ENCODE data around the gene VCL. TPM values are rescaled to one million over a fixed set of nuclear protein-coding genes. Genes with fewer than 3 reads are reported as not detected.

Gene VCL
- total and polyA plus RNA-seq, 8 donors, result 90.6 to 195 (median 98.2) TPM

DNA sequence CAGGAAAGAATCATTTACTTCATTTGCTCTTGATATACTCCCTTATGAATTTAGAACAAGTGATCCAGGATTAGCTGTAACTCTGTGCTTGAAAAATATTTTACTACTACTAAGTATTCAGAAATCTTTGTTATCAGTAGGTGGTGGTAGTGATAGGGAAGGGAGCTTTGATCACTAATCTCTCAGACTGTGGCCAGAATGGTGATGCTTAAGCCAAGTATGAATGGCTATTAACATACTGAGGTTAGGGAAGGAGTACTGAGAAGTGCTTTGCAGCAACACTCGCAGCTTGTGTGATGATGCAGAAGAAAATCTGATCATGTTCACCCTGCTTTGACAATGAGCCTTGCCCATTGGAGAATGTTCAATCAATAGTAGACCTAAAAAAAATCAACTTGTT is 123.5 kb downstream of the VCL start:
- Histone ChIP-seq H3K27ac (no peak overlapping the region), H3K27me3 (no peaks in the 10 kb centered on the region), H3K4me1 (peaks cover 0 to 5% of the 10 kb centered on the region in 2 donors), H3K4me3 (no peak overlapping the region), H3K36me3 (peaks cover 0 to 100% of the 10 kb centered on the region in 2 donors), H3K9me3 (no peaks in the 10 kb centered on the region)
- no peak for DNase-seq
- intact Hi-C loops (cut with DNase I), result no loop called here
- ATAC-seq, result no peak
- TF ChIP-seq, protein P1, sequence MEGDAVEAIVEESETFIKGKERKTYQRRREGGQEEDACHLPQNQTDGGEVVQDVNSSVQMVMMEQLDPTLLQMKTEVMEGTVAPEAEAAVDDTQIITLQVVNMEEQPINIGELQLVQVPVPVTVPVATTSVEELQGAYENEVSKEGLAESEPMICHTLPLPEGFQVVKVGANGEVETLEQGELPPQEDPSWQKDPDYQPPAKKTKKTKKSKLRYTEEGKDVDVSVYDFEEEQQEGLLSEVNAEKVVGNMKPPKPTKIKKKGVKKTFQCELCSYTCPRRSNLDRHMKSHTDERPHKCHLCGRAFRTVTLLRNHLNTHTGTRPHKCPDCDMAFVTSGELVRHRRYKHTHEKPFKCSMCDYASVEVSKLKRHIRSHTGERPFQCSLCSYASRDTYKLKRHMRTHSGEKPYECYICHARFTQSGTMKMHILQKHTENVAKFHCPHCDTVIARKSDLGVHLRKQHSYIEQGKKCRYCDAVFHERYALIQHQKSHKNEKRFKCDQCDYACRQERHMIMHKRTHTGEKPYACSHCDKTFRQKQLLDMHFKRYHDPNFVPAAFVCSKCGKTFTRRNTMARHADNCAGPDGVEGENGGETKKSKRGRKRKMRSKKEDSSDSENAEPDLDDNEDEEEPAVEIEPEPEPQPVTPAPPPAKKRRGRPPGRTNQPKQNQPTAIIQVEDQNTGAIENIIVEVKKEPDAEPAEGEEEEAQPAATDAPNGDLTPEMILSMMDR (IDR thresholded peaks at IDR 0.05), result no peak

DNA sequence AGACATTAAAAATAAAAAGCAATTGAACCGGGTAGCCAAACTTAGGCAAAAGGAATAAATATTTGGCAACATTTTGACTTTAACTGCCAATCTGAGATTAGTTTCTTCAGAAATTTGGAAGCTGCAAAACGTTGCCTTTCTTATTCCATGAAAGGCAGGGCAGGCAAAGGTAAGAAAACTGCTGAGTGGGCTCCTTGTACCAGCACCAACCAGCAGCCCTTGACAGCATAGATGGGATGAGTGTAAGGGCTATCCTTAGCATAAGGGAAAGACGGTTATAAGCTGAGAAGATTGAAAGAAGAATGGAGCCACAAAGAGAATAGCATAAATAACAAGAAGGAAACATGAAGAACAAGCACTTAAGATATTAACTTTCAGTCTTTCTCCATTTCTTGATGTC is 124.1 kb downstream of the VCL start:
- ATAC-seq (no peak), DNase-seq (no peak)
- Histone ChIP-seq H3K36me3 (peaks cover 0 to 100% of the 10 kb centered on the region in 2 donors), H3K4me3 (no peak overlapping the region), H3K9me3 (no peaks in the 10 kb centered on the region), H3K27ac (no peak overlapping the region), H3K4me1 (peaks cover 0 to 5% of the 10 kb centered on the region in 2 donors), H3K27me3 (no peaks in the 10 kb centered on the region)
- intact Hi-C loops (cut with DNase I), result no loop called here
- TF ChIP-seq, protein P1 (IDR thresholded peaks at IDR 0.05), result no peak

DNA sequence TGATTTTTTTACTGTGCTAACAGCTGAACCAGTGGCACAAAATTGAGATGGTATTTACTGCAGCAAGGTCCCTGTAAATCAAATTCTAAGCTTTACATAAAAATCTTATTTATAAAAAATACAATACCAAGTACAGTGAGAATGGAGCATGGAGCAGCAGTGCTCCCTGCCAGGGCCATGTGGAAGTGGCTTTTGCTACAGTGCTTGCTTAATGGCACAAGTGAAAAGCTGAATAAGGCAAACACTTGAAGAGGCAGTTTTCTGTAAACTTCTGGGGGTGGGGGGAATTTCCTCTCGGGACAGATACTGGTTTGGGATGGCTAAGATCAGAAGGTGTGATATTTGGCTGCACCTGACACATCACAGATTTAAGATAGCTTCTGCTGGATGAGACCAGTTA is 125.2 kb downstream of the VCL start:
- peaks cover 0 to 100% of the 10 kb centered on the region in 2 donors for H3K36me3 ChIP-seq
- no peaks in the 10 kb centered on the region for H3K27me3 ChIP-seq
- H3K9me3 ChIP-seq, result no peaks in the 10 kb centered on the region
- no peak for ATAC-seq
- TF ChIP-seq, protein P1 (IDR thresholded peaks at IDR 0.05), result no peak
- DNase-seq, result no peak
- peaks cover 0 to 5% of the 10 kb centered on the region in 2 donors for H3K4me1 ChIP-seq
- no peak overlapping the region for H3K4me3 ChIP-seq
- intact Hi-C loops (cut with DNase I), result no loop called here
- peak overlapping the region in 1 of 2 donors; percentile 43 for H3K27ac ChIP-seq

DNA sequence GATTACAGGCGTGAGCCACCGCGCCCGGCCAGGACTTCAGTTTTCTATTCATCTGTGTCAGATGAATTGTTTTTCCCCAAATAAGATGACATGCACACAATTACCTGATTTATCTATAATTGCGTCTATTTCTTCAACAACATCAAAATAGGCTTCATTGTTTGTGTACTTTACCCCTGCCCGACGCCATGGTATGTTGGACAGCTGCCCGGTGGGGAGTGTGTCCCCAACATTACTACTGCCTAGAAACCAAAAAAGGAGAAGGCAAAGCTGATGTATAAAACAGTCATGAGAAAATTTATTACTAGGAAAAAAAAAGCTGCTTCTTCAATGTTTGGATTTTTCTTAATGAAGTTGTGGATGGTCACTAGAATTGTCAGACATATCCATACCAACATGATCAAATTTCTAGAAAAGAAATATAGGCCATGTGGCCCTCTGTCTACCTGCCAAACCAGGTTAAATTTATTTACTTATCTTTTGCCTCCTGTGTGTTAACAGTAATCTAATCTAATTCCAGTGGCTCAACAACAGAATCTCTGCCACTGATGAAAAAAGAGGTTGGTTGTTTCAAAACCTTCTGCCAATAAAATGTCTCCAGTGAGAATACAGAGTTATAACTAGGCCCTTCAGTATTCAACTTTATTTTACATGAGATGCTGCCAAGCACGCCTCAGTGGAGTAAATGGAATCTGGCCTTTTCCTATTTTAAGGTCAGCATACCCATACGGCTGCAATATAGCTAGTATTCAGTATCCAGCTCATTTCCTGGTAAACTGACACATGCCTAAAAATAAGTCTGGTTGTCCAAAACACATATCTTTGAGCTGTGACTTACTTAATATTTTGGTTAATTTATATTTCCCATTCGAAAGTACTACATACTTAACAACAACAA is 136.3 kb downstream of the VCL start:
- Histone ChIP-seq H3K27me3 (no peaks in the 10 kb centered on the region), H3K4me1 (no peaks in the 10 kb centered on the region), H3K27ac (no peak overlapping the region), H3K36me3 (peaks cover 0 to 93% of the 10 kb centered on the region in 2 donors), H3K4me3 (no peak overlapping the region), H3K9me3 (no peaks in the 10 kb centered on the region)
- TF ChIP-seq, protein P1 (IDR thresholded peaks at IDR 0.05), result no peak
- intact Hi-C loops (cut with DNase I), result no loop called here
- no peak for ATAC-seq
- DNase-seq, result no peak

DNA sequence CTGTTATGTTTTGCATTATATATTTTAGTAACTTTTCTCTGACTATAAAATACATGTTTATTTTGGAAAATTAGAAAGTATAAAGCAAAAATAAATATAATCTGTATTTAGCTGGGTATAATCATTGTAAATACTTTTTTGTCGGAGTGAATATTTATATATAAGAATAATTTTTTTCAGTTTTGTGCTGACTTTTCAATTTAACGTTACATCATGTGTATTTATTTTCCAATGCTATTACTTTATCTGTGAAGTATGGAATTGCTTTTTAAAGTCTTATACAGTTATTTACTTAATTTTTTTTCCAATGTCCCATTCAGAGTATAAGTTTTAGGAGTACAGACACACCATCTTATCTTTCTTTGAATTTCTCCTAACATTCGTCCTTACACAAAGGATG is 137.5 kb downstream of the VCL start:
- TF ChIP-seq, protein P1 (IDR thresholded peaks at IDR 0.05), result no peak
- Histone ChIP-seq H3K36me3 (peaks cover 0 to 84% of the 10 kb centered on the region in 2 donors), H3K4me1 (no peaks in the 10 kb centered on the region), H3K4me3 (no peak overlapping the region), H3K27ac (no peak overlapping the region), H3K9me3 (no peaks in the 10 kb centered on the region), H3K27me3 (no peaks in the 10 kb centered on the region)
- intact Hi-C loops (cut with DNase I), result no loop called here
- DNase-seq (no peak), ATAC-seq (no peak)
